Stimulated activated naive B cell treated with anti-CD40 and anti-IgM and Interleukin-4, amounts not matched to agents 10 μg/mL and 1 μg/mL and 100 μg/mL, for 72 hours (primary cell): Measurements from ENCODE around the gene SPEN.
"Not testable (repeated sequence)": the region's sequence is repeated elsewhere in the genome, so short reads cannot be mapped to it uniquely, and the experiment has no call there.

Experiments
- ATAC-seq, 2 donors: fragments of 150-1000 bp; cut with Tn5 transposase; replicated peaks; 2 replicates each; pipeline ENCODE4 v1.10.0; 2021; ENCODE audit warnings: moderate library complexity in 1 of 2
- DNase-seq: peaks from one replicate; pipeline ENCODE4 v3.0.0; 2021
- H3K27ac Mint-ChIP-seq: one replicate; pipeline ENCODE4 v1.8.0; 2022; ENCODE audit warnings: mild to moderate bottlenecking, mixed read lengths
- H3K27me3 Mint-ChIP-seq, 2 donors: one replicate each; pipeline ENCODE4 v1.8.0; 2022; ENCODE audit warnings: mixed read lengths in 2 of 2
- H3K36me3 Mint-ChIP-seq, 2 donors: one replicate each; pipeline ENCODE4 v1.8.0; 2022; ENCODE audit warnings: mixed read lengths in 2 of 2, mild to moderate bottlenecking in 1 of 2
- H3K4me1 Mint-ChIP-seq, 2 donors: one replicate each; pipeline ENCODE4 v1.8.0; 2022; ENCODE audit warnings: mixed read lengths in 2 of 2, mild to moderate bottlenecking in 1 of 2
- H3K4me3 Mint-ChIP-seq, 2 donors: one replicate each; pipeline ENCODE4 v1.8.0; 2022; ENCODE audit warnings: mild to moderate bottlenecking in 2 of 2, mixed read lengths in 2 of 2, moderate library complexity in 1 of 2
- H3K9me3 Mint-ChIP-seq, 2 donors: one replicate each; pipeline ENCODE4 v1.8.0; 2022; ENCODE audit warnings: mixed read lengths in 2 of 2, mild to moderate bottlenecking in 1 of 2

Gene SPEN

GRCh38 chr1:15837931-15838330, 9.6 kb upstream of the SPEN start:
- DNase-seq = no peak
- no peaks in the 10 kb centered on the region for H3K9me3 Mint-ChIP-seq
- peaks cover 0 to 2% of the 10 kb centered on the region in 2 donors for H3K36me3 Mint-ChIP-seq
- ATAC-seq = no peak
- H3K4me3 Mint-ChIP-seq = peak overlapping the region; percentile 93 to 96
- peak overlapping the region; percentile 99 for H3K27ac Mint-ChIP-seq
- H3K4me1 Mint-ChIP-seq = peaks cover 6 to 34% of the 10 kb centered on the region in 2 donors
- no peaks in the 10 kb centered on the region for H3K27me3 Mint-ChIP-seq

- H3K27me3 Mint-ChIP-seq = no peaks in the 10 kb centered on the region
- H3K36me3 Mint-ChIP-seq = peaks cover 0 to 2% of the 10 kb centered on the region in 2 donors
- DNase-seq = no peak
- H3K4me1 Mint-ChIP-seq = peaks cover 6 to 37% of the 10 kb centered on the region in 2 donors
- no peaks in the 10 kb centered on the region for H3K9me3 Mint-ChIP-seq
- no peak overlapping the region for H3K27ac Mint-ChIP-seq
- no peak for ATAC-seq
- no peak overlapping the region for H3K4me3 Mint-ChIP-seq
Observed at GRCh38 chr1:15838721-15839120, 8.8 kb upstream of the SPEN start.

GRCh38 chr1:15843826-15844572, 3.5 kb upstream of the SPEN start:
- Mint-ChIP-seq H3K27me3 (no peaks in the 10 kb centered on the region), H3K9me3 (no peaks in the 10 kb centered on the region), H3K4me3 (peak overlapping the region in 1 of 2 donors; percentile 16), H3K36me3 (peaks cover under 1 to 5% of the 10 kb centered on the region in 2 donors), H3K4me1 (peaks cover 6 to 37% of the 10 kb centered on the region in 2 donors), H3K27ac (peak overlapping the region; percentile 47)
- DNase-seq (no peak), ATAC-seq (peak in 1 of 2 donors; percentile 3)

GRCh38 chr1:15846056-15846455, 1.5 kb upstream of the SPEN start:
- Mint-ChIP-seq H3K27ac (peak overlapping the region; percentile 25), H3K4me1 (peaks cover 14 to 57% of the 10 kb centered on the region in 2 donors), H3K36me3 (peaks cover 9 to 15% of the 10 kb centered on the region in 2 donors), H3K4me3 (peak overlapping the region; percentile 10 to 95)
- H3K9me3 Mint-ChIP-seq, H3K27me3 Mint-ChIP-seq, ATAC-seq, DNase-seq: not testable (repeated sequence)

- peak overlapping the region; percentile 97 for H3K27ac Mint-ChIP-seq
- peak overlapping the region; percentile 92 to 95 for H3K4me3 Mint-ChIP-seq
- peaks cover 16 to 66% of the 10 kb centered on the region in 2 donors for H3K4me1 Mint-ChIP-seq
- H3K9me3 Mint-ChIP-seq = no peaks in the 10 kb centered on the region
- no peak for DNase-seq
- peaks cover 9 to 15% of the 10 kb centered on the region in 2 donors for H3K36me3 Mint-ChIP-seq
- H3K27me3 Mint-ChIP-seq = no peaks in the 10 kb centered on the region
- ATAC-seq = no peak
Observed at GRCh38 chr1:15847893-15848142, 311 bp downstream of the SPEN start.

GRCh38 chr1:15848143-15848928, 829 bp downstream of the SPEN start:
- Mint-ChIP-seq H3K4me3 (peak overlapping the region; percentile 95 to 99), H3K36me3 (peaks cover 9 to 15% of the 10 kb centered on the region in 2 donors), H3K27me3 (no peaks in the 10 kb centered on the region), H3K4me1 (peaks cover 16 to 62% of the 10 kb centered on the region in 2 donors), H3K27ac (peak overlapping the region; percentile 99), H3K9me3 (no peaks in the 10 kb centered on the region)
- DNase-seq = peak; percentile 46
- peak; percentile 19 to 25 for ATAC-seq

- ATAC-seq (peak; percentile 17 to 21), DNase-seq (peak; percentile 65)
- H3K9me3 Mint-ChIP-seq = no peaks in the 10 kb centered on the region
- H3K27ac Mint-ChIP-seq = peak overlapping the region; percentile 99
- H3K4me1 Mint-ChIP-seq = peaks cover 16 to 57% of the 10 kb centered on the region in 2 donors
- H3K27me3 Mint-ChIP-seq = no peaks in the 10 kb centered on the region
- peaks cover 9 to 15% of the 10 kb centered on the region in 2 donors for H3K36me3 Mint-ChIP-seq
- H3K4me3 Mint-ChIP-seq = peak overlapping the region; percentile 94 to 99
Observed at GRCh38 chr1:15848929-15849774, 1.6 kb downstream of the SPEN start.

- Mint-ChIP-seq H3K27ac (peak overlapping the region; percentile 99), H3K4me1 (peaks cover 16 to 55% of the 10 kb centered on the region in 2 donors), H3K9me3 (no peaks in the 10 kb centered on the region), H3K36me3 (peaks cover 9 to 15% of the 10 kb centered on the region in 2 donors), H3K27me3 (no peaks in the 10 kb centered on the region), H3K4me3 (peak overlapping the region; percentile 94 to 99)
- DNase-seq (no peak), ATAC-seq (peak; percentile 1 to 7)
Observed at GRCh38 chr1:15849775-15850324, 2.3 kb downstream of the SPEN start.

- no peak for DNase-seq
- H3K27ac Mint-ChIP-seq = peak overlapping the region; percentile 25
- ATAC-seq = no peak
- peak overlapping the region; percentile 60 to 72 for H3K4me3 Mint-ChIP-seq
- H3K36me3 Mint-ChIP-seq = peaks cover 9 to 15% of the 10 kb centered on the region in 2 donors
- H3K9me3 Mint-ChIP-seq = no peaks in the 10 kb centered on the region
- H3K27me3 Mint-ChIP-seq = no peaks in the 10 kb centered on the region
- peaks cover 13 to 49% of the 10 kb centered on the region in 2 donors for H3K4me1 Mint-ChIP-seq
Observed at GRCh38 chr1:15850471-15851001, 3.0 kb downstream of the SPEN start.

GRCh38 chr1:15851210-15852035, 3.9 kb downstream of the SPEN start:
- peaks cover 14 to 41% of the 10 kb centered on the region in 2 donors for H3K4me1 Mint-ChIP-seq
- DNase-seq = no peak
- peak overlapping the region; percentile 22 to 27 for H3K4me3 Mint-ChIP-seq
- peaks cover 9 to 15% of the 10 kb centered on the region in 2 donors for H3K36me3 Mint-ChIP-seq
- H3K9me3 Mint-ChIP-seq = no peaks in the 10 kb centered on the region
- no peaks in the 10 kb centered on the region for H3K27me3 Mint-ChIP-seq
- H3K27ac Mint-ChIP-seq = peak overlapping the region; percentile 67
- ATAC-seq = no peak

GRCh38 chr1:15852036-15852827, 4.7 kb downstream of the SPEN start:
- H3K4me3 Mint-ChIP-seq = peak overlapping the region; percentile 21 to 22
- no peak overlapping the region for H3K27ac Mint-ChIP-seq
- ATAC-seq (peak; percentile 26 to 28), DNase-seq (no peak)
- H3K27me3 Mint-ChIP-seq = no peaks in the 10 kb centered on the region
- H3K4me1 Mint-ChIP-seq = peaks cover 14 to 39% of the 10 kb centered on the region in 2 donors
- no peaks in the 10 kb centered on the region for H3K9me3 Mint-ChIP-seq
- peaks cover 9 to 15% of the 10 kb centered on the region in 2 donors for H3K36me3 Mint-ChIP-seq

- Mint-ChIP-seq H3K4me1 (peaks cover 14 to 39% of the 10 kb centered on the region in 2 donors), H3K4me3 (no peak overlapping the region)
- ATAC-seq = no peak
Observed at GRCh38 chr1:15852828-15853302, 5.4 kb downstream of the SPEN start.

More at GRCh38 chr1:15852828-15853302, 5.4 kb downstream of the SPEN start:
- DNase-seq = no peak
- Mint-ChIP-seq H3K27ac (no peak overlapping the region), H3K9me3 (no peaks in the 10 kb centered on the region), H3K27me3 (no peaks in the 10 kb centered on the region), H3K36me3 (peaks cover 9 to 15% of the 10 kb centered on the region in 2 donors)
